Smooth muscle cell of the pulmonary artery (primary cell): ENCODE results near the gene IP6K3. TPM values are rescaled to one million over a fixed set of nuclear protein-coding genes. Genes with fewer than 3 reads are reported as not detected.

ENCODE experiments used
- total RNA-seq: library from RNA; depleted of rRNA; stranded (reverse); fragments of >200 nt; gene quantifications from 2 replicates; pipeline ENCODE4 v1.2.3, GENCODE V29; 2014

Gene IP6K3
- 0.03 and 0.20 TPM in 2 replicates for total RNA-seq

GRCh38 chr6:33746651-33747100 is at the start of gene IP6K3:
TSS of gene IP6K3 (minus strand) at chr6:33746905. CDS start at chr6:33735476, 11,429 bp downstream.

GRCh38 chr6:33788694-33789549 is 42.2 kb upstream of the IP6K3 start, which contains the start of gene LEMD2:
TSS of gene LEMD2 (minus strand) at chr6:33789130. CDS start at chr6:33789116, 14 bp downstream.

GRCh38 chr6:33711140-33712129 is 35.3 kb downstream of the IP6K3 start, which contains the start of gene UQCC2:
TSS of gene UQCC2 (minus strand) at chr6:33711700. CDS start at chr6:33711686, 14 bp downstream.

Other genes starting within 250 kb of the IP6K3 start
- gene BAK1, start 166.6 kb downstream of the IP6K3 start, total RNA-seq = 14.5 and 17.6 TPM in 2 replicates
- 24.6 and 135 TPM in 2 replicates for gene ITPR3, start 125.6 kb downstream of the IP6K3 start, total RNA-seq
- 15.3 and 15.7 TPM in 2 replicates for gene UQCC2, start 35.2 kb downstream of the IP6K3 start, total RNA-seq
- 56.8 and 74.5 TPM in 2 replicates for gene LEMD2, start 42.2 kb upstream of the IP6K3 start, total RNA-seq
- not detected in 2 replicates for gene MLN, start 57.1 kb upstream of the IP6K3 start, total RNA-seq